ENCODE results near the gene BUB3. TPM values are rescaled to one million over a fixed set of nuclear protein-coding genes. Genes with fewer than 3 reads are reported as not detected.
A peak's percentile ranks its signal among the peaks of the same experiment; 100 is the strongest.

Gene BUB3
- total RNA-seq, 1 donor, result 107 TPM

- no peak for TF ChIP-seq CTCF (IDR thresholded peaks at IDR 0.05; ENCODE audit: extremely low read depth, low read depth, low read length)
- H2AFZ ChIP-seq (ENCODE audit: low read length), result no peak within 1 kb of the TSS
- H3K27me3 ChIP-seq (ENCODE audit: insufficient read depth, low read length), result peaks cover 94% of the 10 kb centered on the region
These were observed 18.6 kb upstream of the BUB3 start, which contains the start of gene HMX3 for GRCh38 chr10:123135415-123136141. HMX3 (plus strand) TSS chr10:123135970; CDS start chr10:123136051, 81 bp downstream.

GRCh38 chr10:123136221-123136805 lies 17.9 kb upstream of the BUB3 start:
- H3K4me2 ChIP-seq (ENCODE audit: insufficient read depth, low read length), result no peak overlapping the region
- DNase-seq (ENCODE audit: insufficient read length, low spot score, missing footprints), result peak; percentile 87
- no peak overlapping the region for H2AFZ ChIP-seq (ENCODE audit: low read length)
- H3K9me3 ChIP-seq (ENCODE audit: low read depth, low read length), result no peaks in the 10 kb centered on the region
- H3K4me3 ChIP-seq (ENCODE audit: insufficient read depth, low read length), result no peak overlapping the region
- H3K27me3 ChIP-seq (ENCODE audit: insufficient read depth, low read length), result peaks cover 99% of the 10 kb centered on the region
- no peaks in the 10 kb centered on the region for H3K36me3 ChIP-seq (ENCODE audit: insufficient read depth, low read length)
- no peak for TF ChIP-seq CTCF (IDR thresholded peaks at IDR 0.05; ENCODE audit: extremely low read depth, low read depth, low read length)
- H3K4me1 ChIP-seq (ENCODE audit: insufficient read depth, low read length), result peaks cover 6% of the 10 kb centered on the region
- peaks cover 9% of the 10 kb centered on the region for H4K20me1 ChIP-seq (ENCODE audit: insufficient read depth, low read length)
- no peaks in the 10 kb centered on the region for H3K79me2 ChIP-seq (ENCODE audit: insufficient read depth, low read length)
- H3K27ac ChIP-seq (ENCODE audit: low read depth, low read length), result no peak overlapping the region

More at GRCh38 chr10:123135415-123136141, 18.6 kb upstream of the BUB3 start, which contains the start of gene HMX3:
- peaks cover 6% of the 10 kb centered on the region for H3K4me1 ChIP-seq (ENCODE audit: insufficient read depth, low read length)
- H3K36me3 ChIP-seq (ENCODE audit: insufficient read depth, low read length), result no peaks in the 10 kb centered on the region
- H3K9me3 ChIP-seq (ENCODE audit: low read depth, low read length), result no peaks in the 10 kb centered on the region
- peaks cover 9% of the 10 kb centered on the region for H4K20me1 ChIP-seq (ENCODE audit: insufficient read depth, low read length)
- H3K27ac ChIP-seq (ENCODE audit: low read depth, low read length), result no peak within 1 kb of the TSS
- peak within 1 kb of the TSS; percentile 46 for H3K4me3 ChIP-seq (ENCODE audit: insufficient read depth, low read length)
- H3K4me2 ChIP-seq (ENCODE audit: insufficient read depth, low read length), result peak within 1 kb of the TSS; percentile 51
- no peaks in the 10 kb centered on the region for H3K79me2 ChIP-seq (ENCODE audit: insufficient read depth, low read length)
- DNase-seq (ENCODE audit: insufficient read length, low spot score, missing footprints), result peak; percentile 86

GRCh38 chr10:123136806-123137642 lies 17.2 kb upstream of the BUB3 start:
- Histone ChIP-seq H3K27ac (ENCODE audit: low read depth, low read length) (no peak overlapping the region), H3K36me3 (ENCODE audit: insufficient read depth, low read length) (no peaks in the 10 kb centered on the region), H3K4me3 (ENCODE audit: insufficient read depth, low read length) (no peak overlapping the region), H2AFZ (ENCODE audit: low read length) (no peak overlapping the region), H3K4me1 (ENCODE audit: insufficient read depth, low read length) (peaks cover 6% of the 10 kb centered on the region), H3K27me3 (ENCODE audit: insufficient read depth, low read length) (peaks cover 99% of the 10 kb centered on the region), H3K79me2 (ENCODE audit: insufficient read depth, low read length) (no peaks in the 10 kb centered on the region), H4K20me1 (ENCODE audit: insufficient read depth, low read length) (peaks cover 9% of the 10 kb centered on the region), H3K4me2 (ENCODE audit: insufficient read depth, low read length) (peak overlapping the region; percentile 23), H3K9me3 (ENCODE audit: low read depth, low read length) (no peaks in the 10 kb centered on the region)
- peak; percentile 91 for DNase-seq (ENCODE audit: insufficient read length, low spot score, missing footprints)
- no peak for TF ChIP-seq CTCF (IDR thresholded peaks at IDR 0.05; ENCODE audit: extremely low read depth, low read depth, low read length)
